Heart left ventricle (tissue), 16 donors: ENCODE results near the gene B4GALT2. TPM values are rescaled to one million over a fixed set of nuclear protein-coding genes. Genes with fewer than 3 reads are reported as not detected.

Experiments used
- ATAC-seq, 4 donors: fragments of 200-7000 bp; cut with Tn5 transposase; one replicate each; pipeline ENCODE4 v1.9.1; 2020 to 2022; ENCODE audit warnings: moderate library complexity in 4 of 4, mild to moderate bottlenecking in 3 of 4, moderate number of reproducible peaks in 1 of 4
- DNase-seq, 5 donors: peaks; one replicate each; pipeline ENCODE4 v3.0.0-alpha.2; 2020
- H3K27ac ChIP-seq, 12 donors: fragments of 200-600 bp; sonication (generic) in 4 of 12; one replicate each; pipeline versions ENCODE4 v1.5.0 to v1.8.0; 2016 to 2022; ENCODE audit warnings: mild to moderate bottlenecking in 2 of 12
- H3K27me3 ChIP-seq, 9 donors: fragments of 200-600 bp; sonication (generic) in 2 of 9; one replicate each; pipeline versions ENCODE4 v1.5.1 to v1.8.0; 2016 to 2022; ENCODE audit warnings: mild to moderate bottlenecking in 3 of 9
- H3K36me3 ChIP-seq, 9 donors: fragments of 200-600 bp; sonication (generic) in 2 of 9; one replicate each; pipeline versions ENCODE4 v1.5.0 to v1.8.0; 2018 to 2022; ENCODE audit warnings: mild to moderate bottlenecking in 2 of 9
- H3K4me1 ChIP-seq, 12 donors: fragments of 200-600 bp; sonication (generic) in 4 of 12; one replicate each; pipeline versions ENCODE4 v1.5.0 to v1.8.0; 2016 to 2022; ENCODE audit warnings: mild to moderate bottlenecking in 3 of 12
- H3K4me3 ChIP-seq, 12 donors: fragments of 200-600 bp; sonication (generic) in 4 of 12; one replicate each; pipeline versions ENCODE4 v1.5.0 to v1.8.0; 2017 to 2022; ENCODE audit warnings: mild to moderate bottlenecking in 9 of 12, moderate library complexity in 4 of 12
- H3K9me3 ChIP-seq, 12 donors: fragments of 200-600 bp; sonication (generic) in 4 of 12; one replicate each; pipeline versions ENCODE4 v1.5.0 to v1.8.0; 2016 to 2022; ENCODE audit warnings: mild to moderate bottlenecking in 1 of 12
- CTCF ChIP-seq, 12 donors: fragments of 200-600 bp; sonication (generic) in 4 of 12; IDR thresholded peaks; one replicate each; pipeline versions ENCODE4 v1.5.0 to v1.8.0; 2018 to 2022; ENCODE audit warnings: antibody characterized with exemption in 12 of 12, mild to moderate bottlenecking in 5 of 12
- POLR2A ChIP-seq, 2 donors: fragments of 450-650 bp; IDR thresholded peaks; one replicate each; pipeline ENCODE4 v1.6.1; 2017; ENCODE audit warnings: antibody characterized with exemption in 2 of 2, mild to moderate bottlenecking in 2 of 2, moderate library complexity in 2 of 2
- WGBS, 4 donors: extraction: QIAGEN DNeasy Blood & Tissue Kit in 2 of 4; methylation state at CpG; one replicate each; pipeline versions ENCODE4 v1.1.5 to v1.1.7; 2013 to 2018; 5-methylcytosine and 5-hydroxymethylcytosine counted together
- intact Hi-C, 10 donors: fragments of 100-400 bp; cut with DNase I; formaldehyde crosslinking; loops; one replicate each; pipeline versions ENCODE4 v1.11.1 to v1.14.2; 2022
- polyA plus RNA-seq, 2 donors: library from polyadenylated mRNA; stranded (reverse); fragments of 200-250 nt; gene quantifications; one replicate each; pipeline ENCODE4 v1.2.3, GENCODE V29; 2013
- total RNA-seq, 9 donors: library from RNA; depleted of rRNA in 2 of 9; stranded (reverse); fragments of >200 nt in 2 of 9; fragmentation: NEBNext Ultra II Directional in 3 of 9; extraction: Animal tissue kit (Norgen Biotek cat#: 25700) in 3 of 9; gene quantifications; one replicate each; pipeline versions ENCODE4 v1.1.0 to v1.2.4, GENCODE V29; 2016 to 2023
- donor health status: ischemic (EF 13 %, LVEDD 7.1; RV severe dilation, severe dysfunction).
- donor health status: healthy with polysubstance abuse.
- donor health status: DM: no; HTN: yes; CAD: no.
- donor health status: DM: no; HTN: no; CAD: no.
- donor health status: ischemic (EF 25% LVEDD 6.9; RV normal size, moderate dysfunction).
- donor health status: ischemic (EF 25% LVEDD 5.7; RV mildly dilated, moderate dysfunction).
- donor health status: healthy.
- donor health status: DM: yes; HTN: yes; CAD: no.
- donor health status: ischemic (EF 35%, LVEDD 5.7; RV mildly dilated, moderate dysfunction).
- donor health status: nonischemic (EF 11% LVEDD 7.7; RV severe dilation, severe dysfunction).
- donor health status: DM: yes; HTN: yes; CAD: no.
- donor health status: PGD.
- donor health status: ischemic (EF 29% LVEDD 5.4; RV normal size, mild dysfunction).
- donor health status: nonischemic (EF 23%, LVEDD 6.1; RV moderate dilation, normal function).

The B4GALT2 gene
- total and polyA plus RNA-seq, 11 donors, result 26.8 to 65.7 (median 40.2) TPM

GRCh38 chr1:43969746-43970466 lies 9.1 kb upstream of the B4GALT2 start, which contains the start of gene DPH2:
Gene DPH2 (plus strand): TSS chr1:43970010. CDS start chr1:43970176, 166 bp downstream.
- no peaks in the 10 kb centered on the region for H3K9me3 ChIP-seq
- peak within 1 kb of the TSS in 5 of 12 donors; percentile 6 to 58 (median 44) for H3K27ac ChIP-seq
- peak within 1 kb of the TSS; percentile 61 to 96 (median 76) for H3K4me3 ChIP-seq
- TF ChIP-seq CTCF (IDR thresholded peaks at IDR 0.05) (peak in 1 of 12 donors; percentile 15), POLR2A (IDR thresholded peaks at IDR 0.05) (peak in 1 of 2 donors; percentile 53)
- peak; percentile 97 to 98 (median 98) for DNase-seq
- ATAC-seq, result peak; percentile 91 to 95 (median 92)
- WGBS, 4 donors, result 0 to 1% (median 1%) methylated on average over 31 to 47 of the region's 47 CpGs
- peaks cover 0 to 42% (median 24%) of the 10 kb centered on the region in 9 donors for H3K36me3 ChIP-seq
- H3K27me3 ChIP-seq, result no peaks in the 10 kb centered on the region
- H3K4me1 ChIP-seq, result peaks cover 0 to 27% (median 17%) of the 10 kb centered on the region in 12 donors
- intact Hi-C loops, result loop anchor here in 1 of 10 donors (2.0 kb wide), 1 partner anchor 21 kb away; no protein-coding TSS in a partner anchor

GRCh38 chr1:43970502-43970901 lies 8.5 kb upstream of the B4GALT2 start:
- H3K4me1 ChIP-seq, result peaks cover under 1 to 30% (median 18%) of the 10 kb centered on the region in 12 donors
- DNase-seq (no peak), ATAC-seq (no peak)
- intact Hi-C loops, result no loop called here
- no peak for TF ChIP-seq CTCF (IDR thresholded peaks at IDR 0.05)
- H3K4me3 ChIP-seq, result peak overlapping the region; percentile 61 to 96 (median 76)
- H3K27me3 ChIP-seq, result no peaks in the 10 kb centered on the region
- peaks cover 0 to 39% (median 24%) of the 10 kb centered on the region in 9 donors for H3K36me3 ChIP-seq
- H3K9me3 ChIP-seq, result no peaks in the 10 kb centered on the region
- 48 to 56% (median 53%) methylated on average over 5 of the region's 5 CpGs for WGBS, 4 donors
- H3K27ac ChIP-seq, result peak overlapping the region in 2 of 12 donors; percentile 6 to 52

- ATAC-seq (no peak), DNase-seq (peak in 1 of 5 donors; percentile 54)
- TF ChIP-seq CTCF (IDR thresholded peaks at IDR 0.05), result no peak
- no peak for TF ChIP-seq POLR2A (IDR thresholded peaks at IDR 0.05)
- Histone ChIP-seq H3K9me3 (no peaks in the 10 kb centered on the region), H3K4me1 (peaks cover 5 to 34% (median 22%) of the 10 kb centered on the region in 12 donors), H3K27me3 (no peaks in the 10 kb centered on the region), H3K27ac (no peak overlapping the region), H3K36me3 (peaks cover 0 to 36% (median 23%) of the 10 kb centered on the region in 9 donors), H3K4me3 (peak overlapping the region in 8 of 12 donors; percentile 61 to 96 (median 88))
- 90 to 92% (median 92%) methylated on average over 9 of the region's 9 CpGs for WGBS, 4 donors
- intact Hi-C loops, result no loop called here
These were observed 8.1 kb upstream of the B4GALT2 start for GRCh38 chr1:43970911-43971310.

GRCh38 chr1:43971336-43971980 lies 7.6 kb upstream of the B4GALT2 start:
- peak in 1 of 5 donors; percentile 52 for DNase-seq
- H3K9me3 ChIP-seq, result no peaks in the 10 kb centered on the region
- 95 to 98% (median 97%) methylated on average over 7 to 17 of the region's 17 CpGs for WGBS, 4 donors
- no peak for ATAC-seq
- peaks cover 0 to 35% (median 22%) of the 10 kb centered on the region in 9 donors for H3K36me3 ChIP-seq
- no peaks in the 10 kb centered on the region for H3K27me3 ChIP-seq
- TF ChIP-seq POLR2A (IDR thresholded peaks at IDR 0.05), result no peak
- no peak for TF ChIP-seq CTCF (IDR thresholded peaks at IDR 0.05)
- H3K27ac ChIP-seq, result no peak overlapping the region
- H3K4me3 ChIP-seq, result peak overlapping the region in 1 of 12 donors; percentile 77
- intact Hi-C loops, result no loop called here
- H3K4me1 ChIP-seq, result peaks cover 6 to 40% (median 28%) of the 10 kb centered on the region in 12 donors
